Temporal lobe (tissue), 1 donor: ENCODE measurements around the gene SH2D5. TPM values are rescaled to one million over a fixed set of nuclear protein-coding genes. Genes with fewer than 3 reads are reported as not detected.

ENCODE experiments used
- total RNA-seq: library from RNA; depleted of rRNA; stranded (reverse); fragments of >200 nt; gene quantifications from one replicate; pipeline ENCODE4 v1.2.3, GENCODE V29; 2014

Gene SH2D5
- total RNA-seq, 1 donor from 2014 or later = 0.49 TPM

Other genes with a start within 250 kb of the SH2D5 start
- gene CAMK2N1, start 246.5 kb downstream of the SH2D5 start, total RNA-seq = 74.3 TPM
- gene MUL1, start 224.6 kb downstream of the SH2D5 start, total RNA-seq = 17.9 TPM
- gene FAM43B, start 180.1 kb downstream of the SH2D5 start, total RNA-seq = 0.74 TPM
- gene CDA, start 143.6 kb downstream of the SH2D5 start, total RNA-seq = not detected
- gene PINK1, start 99.2 kb downstream of the SH2D5 start, total RNA-seq = 74.3 TPM
- gene DDOST, start 71.3 kb downstream of the SH2D5 start, total RNA-seq = 81.4 TPM
- 5.2 TPM for gene KIF17, start 14.7 kb downstream of the SH2D5 start, total RNA-seq
- 375 TPM for gene HP1BP3, start 54.6 kb upstream of the SH2D5 start, total RNA-seq